GM12878 (cell line): ENCODE results near the gene TOR1AIP1. TPM values are rescaled to one million over a fixed set of nuclear protein-coding genes. Genes with fewer than 3 reads are reported as not detected.

Source experiments
- ATAC-seq: fragments of 200-7000 bp; cut with Tn5 transposase; 3 replicates; pipeline ENCODE4 v1.9.1; 2020; ENCODE audit warnings: mild to moderate bottlenecking, moderate library complexity
- BruUV-seq: library from RNA; stranded (reverse); fragments of 400-500 nt; replicated peaks from 2 replicates; lab custom pipeline; 2021; lab: Mats Ljungman, UMichigan
- CTCF ChIA-PET: fragments of 300-600 bp; sonication (Branson Sonifier 250); formaldehyde crosslinking; extraction: SDS; loops from one replicate; lab custom pipeline; 2021; ENCODE audit warnings: inconsistent platforms; lab: Yijun Ruan, JAX
- POLR2A ChIA-PET: fragments of 350-600 bp; formaldehyde crosslinking; extraction: SDS; loops from one replicate; lab custom pipeline; 2021; ENCODE audit warnings: inconsistent platforms; lab: Charles Lee
- RAD21 ChIA-PET: fragments of 300-600 bp; sonication (Branson Sonifier 250); formaldehyde crosslinking; loops from one replicate; lab custom pipeline; 2023; ENCODE audit warnings: antibody characterized with exemption; ENCODE audit not compliant: unreplicated experiment; lab: Charles Lee
- SMC1A ChIA-PET: fragments of 300-600 bp; sonication (Branson Sonifier 250); formaldehyde crosslinking; loops from one replicate; lab custom pipeline; 2023; ENCODE audit not compliant: unreplicated experiment, uncharacterized antibody; lab: Charles Lee
- DNase-seq: peaks from one replicate; pipeline ENCODE4 v3.0.0-alpha.2; 2011; ENCODE audit warnings: low read depth, low spot score
- FAIRE-seq: peaks from 3 replicates; lab custom pipeline; 2011; peaks lifted over from hg19 to GRCh38; lab: Jason Lieb, UNC
- H2AFZ ChIP-seq: 2 replicates; pipeline ENCODE4 v1.6.0; 2011; ENCODE audit warnings: low read depth, low read length, control low read depth; ENCODE audit not compliant: control insufficient read depth
- H3K27ac ChIP-seq: 2 replicates; pipeline ENCODE4 v1.5.1; 2011; ENCODE audit warnings: control low read depth; ENCODE audit not compliant: control insufficient read depth, insufficient read depth
- H3K27me3 ChIP-seq, 2 experiments: replicated peaks in 1 of 2; 2 replicates each; pipeline versions ENCODE4 v1.6.0 to v1.6.1; 2011; ENCODE audit warnings: low read length in 1 of 2; ENCODE audit not compliant: control insufficient read depth in 2 of 2, insufficient read depth in 2 of 2
- H3K36me3 ChIP-seq, 2 experiments: 2 replicates each; pipeline ENCODE4 v1.5.1; 2011; ENCODE audit warnings: low read length in 1 of 2; ENCODE audit not compliant: control insufficient read depth in 2 of 2, insufficient read depth in 2 of 2
- H3K4me1 ChIP-seq: 2 replicates; pipeline ENCODE4 v1.6.1; 2011; ENCODE audit warnings: mild to moderate bottlenecking, low read length, moderate library complexity, mixed read lengths; ENCODE audit not compliant: control insufficient read depth, insufficient read depth
- H3K4me2 ChIP-seq: 2 replicates; pipeline ENCODE4 v1.6.0; 2011; ENCODE audit warnings: control low read depth; ENCODE audit not compliant: control insufficient read depth, insufficient read depth
- H3K4me3 ChIP-seq: fragments of 200-600 bp; sonication (generic); 2 replicates; pipeline ENCODE4 v1.5.1; 2016
- H3K79me2 ChIP-seq: 2 replicates; pipeline ENCODE4 v1.6.0; 2011; ENCODE audit warnings: low read length; ENCODE audit not compliant: control insufficient read depth, insufficient read depth
- H3K9ac ChIP-seq: 2 replicates; pipeline ENCODE4 v1.8.0; 2011; ENCODE audit warnings: low read length, control low read depth, mixed read lengths; ENCODE audit not compliant: control insufficient read depth, insufficient read depth
- H3K9me3 ChIP-seq: replicated peaks from 3 replicates; pipeline ENCODE4 v1.5.1; 2011; ENCODE audit warnings: mild to moderate bottlenecking, low read length; ENCODE audit not compliant: control insufficient read depth, insufficient read depth
- H4K20me1 ChIP-seq: 2 replicates; pipeline ENCODE4 v1.6.0; 2011; ENCODE audit not compliant: control insufficient read depth, insufficient read depth
- CBFB ChIP-seq: IDR thresholded peaks from 2 replicates; pipeline ENCODE4 v1.6.1; 2016; ENCODE audit warnings: antibody characterized with exemption, low read depth
- CEBPB ChIP-seq, 2 experiments: fragments of 150-350 bp in 1 of 2; IDR thresholded peaks; 2 replicates each; pipeline ENCODE4 v1.6.1; 2012 to 2014; ENCODE audit warnings: low read depth in 2 of 2, low read length in 2 of 2, borderline replicate concordance in 1 of 2, inconsistent platforms in 1 of 2
- HDGF ChIP-seq: fragments of 450-650 bp; IDR thresholded peaks from 2 replicates; pipeline ENCODE4 v1.6.1; 2016; ENCODE audit warnings: antibody characterized with exemption
- SPI1 ChIP-seq: IDR thresholded peaks from 2 replicates; pipeline ENCODE4 v1.6.1; 2011; ENCODE audit warnings: low read depth, mild to moderate bottlenecking, low read length, moderate library complexity, borderline replicate concordance; ENCODE audit not compliant: insufficient read depth
- SUZ12 ChIP-seq: fragments of 200-600 bp; sonication (generic); IDR thresholded peaks from one replicate; pipeline ENCODE4 v1.6.1; 2018; ENCODE audit warnings: antibody characterized with exemption, mild to moderate bottlenecking; ENCODE audit not compliant: unreplicated experiment
- YBX1 ChIP-seq: fragments of 450-650 bp; IDR thresholded peaks from 2 replicates; pipeline ENCODE4 v1.6.1; 2016; ENCODE audit warnings: antibody characterized with exemption
- ZNF687 ChIP-seq: fragments of 450-650 bp; IDR thresholded peaks from 2 replicates; pipeline ENCODE4 v1.6.1; 2017; ENCODE audit warnings: mild to moderate bottlenecking, moderate library complexity
- WGBS: methylation state at CpG from one replicate; pipeline ENCODE4 v1.1.6; 2016; ENCODE audit warnings: low lambda C conversion rate; ENCODE audit not compliant: insufficient replicate concordance, insufficient coverage; ENCODE audit errors: missing lambda C conversion rate; 5-methylcytosine and 5-hydroxymethylcytosine counted together
- in situ Hi-C: fragments of 300-500 bp; cut with MboI; formaldehyde crosslinking; loops from 9 replicates; pipeline ENCODE4 v1.14.3; 2018; ENCODE audit warnings: mixed read lengths
- intact Hi-C: fragments of 100-400 bp; cut with micrococcal nuclease; formaldehyde crosslinking; loops from one replicate; pipeline ENCODE4 v1.14.2; 2022; ENCODE audit not compliant: unreplicated experiment
- polyA plus RNA-seq, 11 experiments: library from polyadenylated mRNA; depleted of rRNA in 4 of 11; unstranded in 6 of 11; stranded (reverse) in 5 of 11; fragments of >200 nt; fragmentation: Nextera tagmentation in 4 of 11; fragmentation: Illumina TruSeq in 1 of 11; extraction: Ambion mirVana in 4 of 11; extraction: Trizol in 1 of 11; gene quantifications; 1 replicate in 1 of 11; 2 replicates in 10 of 11; pipeline versions ENCODE4 v1.2.1 to v1.2.3, GENCODE V29; 2011 to 2016; ENCODE audit warnings: inconsistent platforms in 2 of 11, missing spikeins in 2 of 11, low read depth in 1 of 11
- total RNA-seq, 4 experiments: library from RNA; depleted of rRNA in 3 of 4; stranded (reverse); fragments of >200 nt in 3 of 4; fragmentation: Illumina TruSeq in 1 of 4; extraction: Trizol in 1 of 4; gene quantifications; 2 replicates each; pipeline versions ENCODE4 v1.2.1 to v1.2.3, GENCODE V29; 2013 to 2021

The TOR1AIP1 gene
- total and polyA plus RNA-seq, 10 of the 15 experiments (the other 5 are each of a cell fraction or from before 2014, with no cell fraction given): 14.8 to 36.0 (median 25.8) TPM

GRCh38 chr1:179921981-179922872 lies 40.1 kb downstream of the TOR1AIP1 start:
- DNase-seq (no peak), ATAC-seq (no peak), FAIRE-seq (no peak)
- Histone ChIP-seq H3K79me2 (no peaks in the 10 kb centered on the region), H3K9me3 (no peaks in the 10 kb centered on the region), H4K20me1 (no peaks in the 10 kb centered on the region), H3K9ac (no peak overlapping the region), H3K4me3 (no peak overlapping the region), H2AFZ (no peak overlapping the region), H3K27me3 (no peaks in the 10 kb centered on the region), H3K36me3 (peaks cover 5 to 18% of the 10 kb centered on the region in 2 experiments; a peak in 3 of 4 replicates), H3K27ac (no peak overlapping the region), H3K4me2 (no peak overlapping the region), H3K4me1 (no peaks in the 10 kb centered on the region)
- ChIA-PET RAD21 (interaction anchor here (0.6 to 1.0 kb wide), 2 partner anchors 7 to 33 kb away, joined by 3 to 4 read pairs; no protein-coding TSS in a partner anchor), POLR2A (no interaction called here), CTCF (interaction anchor here (0.9 to 1.8 kb wide), 5 partner anchors 9 to 257 kb away, joined by 3 to 5 read pairs (median 3); no protein-coding TSS in a partner anchor), SMC1A (interaction anchor here (0.8 to 2.2 kb wide), 4 partner anchors 10 to 31 kb away, joined by 3 to 15 read pairs (median 6); no protein-coding TSS in a partner anchor)
- no TSS peak for BruUV-seq
- 99% methylated on average over 8 of the region's 8 CpGs for WGBS
- in situ Hi-C loops (no loop called here), intact Hi-C loops (no loop called here)
- TF ChIP-seq HDGF (no peak), YBX1 (no peak)

- H3K36me3 ChIP-seq: peaks cover 0 to 18% of the 10 kb centered on the region in 2 experiments; a peak in 2 of 4 replicates
- no peaks in the 10 kb centered on the region for H4K20me1 ChIP-seq
- no TSS peak for BruUV-seq
- POLR2A ChIA-PET: no interaction called here
- H2AFZ ChIP-seq: no peak overlapping the region
- no peaks in the 10 kb centered on the region for H3K27me3 ChIP-seq
- RAD21 ChIA-PET: interaction anchor here (1.0 kb wide), 1 partner anchor 8 kb away, joined by 4 read pairs; no protein-coding TSS in a partner anchor
- no peak overlapping the region for H3K4me3 ChIP-seq
- no peaks in the 10 kb centered on the region for H3K79me2 ChIP-seq
- H3K4me2 ChIP-seq: no peak overlapping the region
- H3K27ac ChIP-seq: no peak overlapping the region
- no peaks in the 10 kb centered on the region for H3K9me3 ChIP-seq
- in situ Hi-C loops (no loop called here), intact Hi-C loops (no loop called here)
- no peaks in the 10 kb centered on the region for H3K4me1 ChIP-seq
- DNase-seq: no peak
- H3K9ac ChIP-seq: no peak overlapping the region
- CTCF ChIA-PET: interaction anchor here (0.9 to 1.8 kb wide), 4 partner anchors 10 to 256 kb away, joined by 3 to 5 read pairs (median 3); no protein-coding TSS in a partner anchor
- no peak for FAIRE-seq
- TF ChIP-seq ZNF687 (no peak), SUZ12 (no peak), CEBPB (IDR thresholded peaks at IDR 0.05; ENCODE audit: borderline replicate concordance in 1 of 2, low read depth in 2 of 2, low read length in 2 of 2) (no peak), CBFB (no peak), SPI1 (no peak)
- ATAC-seq: no peak
- SMC1A ChIA-PET: interaction anchor here (1.5 to 2.2 kb wide), 3 partner anchors 11 to 29 kb away, joined by 4 to 15 read pairs (median 6); no protein-coding TSS in a partner anchor
These were observed 40.9 kb downstream of the TOR1AIP1 start for GRCh38 chr1:179923029-179923428.
